Ectodermal cell (in vitro differentiated cells): ENCODE data around the gene TMEM255B.

ENCODE experiments used
- H3K27ac ChIP-seq: 2 replicates; pipeline ENCODE4 v1.7.0; 2013; ENCODE audit warnings: mild to moderate bottlenecking, low read depth, low read length; ENCODE audit not compliant: insufficient read depth, poor library complexity, severe bottlenecking
- H3K27me3 ChIP-seq: 2 replicates; pipeline ENCODE4 v1.7.0; 2013; ENCODE audit warnings: mild to moderate bottlenecking, low read length; ENCODE audit not compliant: insufficient read depth, control insufficient read depth, poor library complexity, severe bottlenecking
- H3K36me3 ChIP-seq: one replicate; pipeline ENCODE4 v1.7.0; 2013; ENCODE audit warnings: low read length; ENCODE audit not compliant: control insufficient read depth, insufficient read depth
- H3K4me1 ChIP-seq: one replicate; pipeline ENCODE4 v1.7.0; 2013; ENCODE audit warnings: low read length; ENCODE audit not compliant: control insufficient read depth, insufficient read depth
- H3K4me3 ChIP-seq: 2 replicates; pipeline ENCODE4 v1.7.0; 2013; ENCODE audit warnings: low read depth, low read length, control low read depth; ENCODE audit not compliant: insufficient read depth
- H3K9me3 ChIP-seq: 2 replicates; pipeline ENCODE4 v1.7.0; 2013; ENCODE audit warnings: mild to moderate bottlenecking, low read length, moderate library complexity; ENCODE audit not compliant: control insufficient read depth
- WGBS, 2 experiments: methylation state at CpG; one replicate each; pipeline ENCODE4 v1.1.7; 2013; ENCODE audit warnings: missing lambda C conversion rate in 2 of 2; 5-methylcytosine and 5-hydroxymethylcytosine counted together

The TMEM255B gene

DNA sequence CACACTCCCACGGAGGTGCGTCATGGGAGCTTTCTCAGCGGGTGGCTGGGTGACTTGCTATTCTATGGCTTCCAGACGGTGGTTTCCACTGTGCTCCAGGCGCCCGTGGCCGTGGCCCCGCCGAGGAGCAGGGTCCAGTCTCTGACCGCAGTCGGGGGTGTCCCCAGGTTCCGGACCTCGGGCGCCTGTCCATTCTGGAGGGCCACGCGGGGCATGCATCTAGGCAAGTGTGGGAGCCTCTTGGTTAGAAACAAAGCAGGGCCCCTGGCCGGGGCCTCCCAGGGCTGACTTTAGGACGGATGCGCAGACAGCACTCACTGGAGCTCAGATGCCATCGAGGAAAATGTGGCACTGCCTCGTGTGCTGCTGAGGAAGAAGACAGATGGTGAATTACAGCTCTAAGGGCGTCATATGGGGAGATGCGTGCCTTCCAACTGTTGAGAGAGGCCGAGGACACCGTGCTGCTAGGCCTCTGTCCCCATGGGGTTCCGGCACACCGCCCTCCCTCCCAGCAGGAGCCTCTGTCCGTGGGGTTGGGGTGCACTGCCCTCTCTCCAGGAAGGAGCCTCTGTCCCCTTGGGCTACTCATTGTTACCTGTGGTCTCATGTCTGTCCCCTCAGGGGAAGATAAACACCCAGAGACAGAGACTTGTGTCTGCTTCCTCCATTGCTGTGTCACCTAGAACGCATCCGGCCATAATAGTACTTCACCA, 38.1 kb downstream of the TMEM255B start:
- H3K27me3 ChIP-seq: no peaks in the 10 kb centered on the region

DNA sequence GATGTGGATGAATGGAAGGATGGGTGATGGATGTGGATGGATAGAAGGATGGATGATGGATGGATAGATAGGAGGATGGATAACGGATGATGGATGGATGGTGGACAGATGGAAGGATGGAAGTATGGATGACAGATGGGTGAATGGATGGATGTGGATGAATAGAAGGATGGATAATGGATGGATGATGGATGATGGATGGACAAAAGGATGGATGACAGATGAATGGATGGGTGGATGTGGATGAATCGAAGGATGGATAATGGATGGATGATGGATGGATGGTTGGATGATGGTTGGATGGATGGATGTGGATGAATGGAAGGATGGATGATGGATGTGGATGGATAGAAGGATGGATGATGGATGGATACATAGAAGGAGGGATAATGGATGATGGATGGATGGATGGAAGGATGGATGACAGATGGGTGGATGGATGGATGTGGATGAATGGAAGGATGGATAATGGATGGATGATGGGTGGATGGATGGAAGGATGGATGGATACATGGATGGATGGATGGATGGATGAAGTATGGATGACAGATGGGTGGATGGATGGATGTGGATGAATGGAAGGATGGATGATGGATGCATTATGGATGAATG, 39.3 kb downstream of the TMEM255B start:
- Histone ChIP-seq H3K36me3 (no peaks in the 10 kb centered on the region), H3K4me3 (no peak overlapping the region), H3K9me3 (no peaks in the 10 kb centered on the region), H3K4me1 (no peaks in the 10 kb centered on the region), H3K27ac (no peak overlapping the region), H3K27me3 (no peaks in the 10 kb centered on the region)
- 83 to 87% methylated on average over 2 of the region's 2 CpGs for WGBS, 2 experiments

More for the DNA sequence above, 38.1 kb downstream of the TMEM255B start:
- Histone ChIP-seq H3K27ac (no peak overlapping the region), H3K4me1 (no peaks in the 10 kb centered on the region), H3K36me3 (no peaks in the 10 kb centered on the region), H3K9me3 (no peaks in the 10 kb centered on the region), H3K4me3 (no peak overlapping the region)
- 94 to 95% methylated on average over 30 of the region's 30 CpGs for WGBS, 2 experiments

DNA sequence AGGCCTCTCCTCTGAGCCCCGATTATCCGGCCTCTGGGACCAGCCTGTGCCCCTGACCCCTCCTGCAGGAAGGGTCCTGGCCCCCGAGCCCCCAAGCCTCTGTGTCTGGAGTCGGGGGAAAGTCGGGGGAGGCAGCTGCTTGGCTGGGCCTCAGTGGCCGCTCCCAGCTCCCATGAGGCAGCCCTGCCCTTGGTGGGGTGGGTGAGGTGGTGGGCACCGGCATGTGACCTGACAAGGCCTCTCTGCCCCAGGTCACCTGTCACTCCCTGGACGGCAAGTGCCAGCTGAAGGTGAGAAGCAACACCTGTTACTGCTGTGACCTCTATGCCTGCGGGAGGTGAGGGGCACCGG, 41.5 kb downstream of the TMEM255B start:
- Histone ChIP-seq H3K27ac (no peak overlapping the region), H3K4me3 (no peak overlapping the region), H3K4me1 (no peaks in the 10 kb centered on the region), H3K9me3 (no peaks in the 10 kb centered on the region), H3K36me3 (no peaks in the 10 kb centered on the region), H3K27me3 (no peaks in the 10 kb centered on the region)
- WGBS, 2 experiments: 90 to 91% methylated on average over 10 of the region's 10 CpGs

DNA sequence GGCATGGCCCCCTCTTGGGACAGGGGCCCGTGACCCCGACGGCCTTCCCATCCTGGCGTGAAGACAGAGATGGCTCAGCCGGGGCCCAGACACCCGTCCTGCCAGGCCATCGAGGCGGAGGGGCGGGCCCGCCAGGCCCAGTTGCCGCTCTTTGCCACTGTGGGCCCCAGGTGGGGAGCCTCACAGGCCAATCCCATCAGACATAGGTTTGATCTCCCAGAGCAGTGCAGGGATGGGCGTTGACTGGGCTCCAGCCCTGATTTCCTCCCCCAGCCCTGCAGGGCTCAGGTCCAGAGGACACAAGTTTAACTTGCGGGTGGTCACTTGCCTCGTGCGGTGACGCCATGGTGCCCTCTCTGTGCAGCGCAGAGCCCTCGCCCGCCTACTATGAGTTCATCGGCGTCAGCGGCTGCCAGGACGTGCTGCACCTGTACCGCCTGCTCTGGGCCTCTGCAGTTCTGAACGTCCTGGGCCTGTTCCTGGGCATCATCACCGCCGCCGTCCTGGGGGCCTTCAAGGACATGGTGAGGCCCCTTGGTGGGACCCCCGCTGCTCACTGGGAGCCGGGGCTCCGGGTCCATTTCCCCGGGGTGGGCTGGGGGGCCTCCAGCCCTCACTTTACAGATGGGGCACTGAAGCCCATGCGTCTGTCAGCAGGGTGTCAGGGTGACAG, 42.4 kb downstream of the TMEM255B start:
- Histone ChIP-seq H3K4me1 (no peaks in the 10 kb centered on the region), H3K4me3 (no peak overlapping the region), H3K27ac (no peak overlapping the region), H3K36me3 (no peaks in the 10 kb centered on the region), H3K27me3 (no peaks in the 10 kb centered on the region), H3K9me3 (no peaks in the 10 kb centered on the region)
- WGBS, 2 experiments: 91 to 92% methylated on average over 33 of the region's 33 CpGs

DNA sequence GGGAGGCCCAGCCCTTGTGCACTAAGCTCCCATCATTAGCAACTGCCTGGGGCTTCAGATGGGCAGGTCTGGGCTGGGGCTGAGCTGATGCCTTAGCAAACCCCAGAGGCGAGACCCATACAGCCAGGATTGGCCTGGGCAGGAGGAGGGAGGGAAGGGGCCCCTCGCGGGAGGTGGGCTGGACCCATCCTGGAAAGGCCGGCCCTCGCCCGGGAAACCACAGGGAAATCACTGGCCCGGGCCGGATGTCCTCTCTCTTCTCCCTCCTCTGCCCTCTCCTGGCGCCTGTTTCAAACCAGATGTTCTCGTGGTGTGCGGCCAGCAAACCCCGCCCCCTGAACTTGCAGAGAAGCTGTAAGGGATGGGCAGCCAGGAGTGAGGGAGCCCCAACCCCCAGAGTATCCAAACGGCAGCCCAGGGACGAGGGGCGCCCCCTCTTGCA, 43.1 kb downstream of the TMEM255B start:
- Histone ChIP-seq H3K36me3 (no peaks in the 10 kb centered on the region), H3K27me3 (no peaks in the 10 kb centered on the region), H3K4me1 (no peaks in the 10 kb centered on the region), H3K27ac (peak overlapping the region; percentile 8), H3K9me3 (no peaks in the 10 kb centered on the region), H3K4me3 (no peak overlapping the region)
- WGBS, 2 experiments: 35 to 36% methylated on average over 15 of the region's 15 CpGs

DNA sequence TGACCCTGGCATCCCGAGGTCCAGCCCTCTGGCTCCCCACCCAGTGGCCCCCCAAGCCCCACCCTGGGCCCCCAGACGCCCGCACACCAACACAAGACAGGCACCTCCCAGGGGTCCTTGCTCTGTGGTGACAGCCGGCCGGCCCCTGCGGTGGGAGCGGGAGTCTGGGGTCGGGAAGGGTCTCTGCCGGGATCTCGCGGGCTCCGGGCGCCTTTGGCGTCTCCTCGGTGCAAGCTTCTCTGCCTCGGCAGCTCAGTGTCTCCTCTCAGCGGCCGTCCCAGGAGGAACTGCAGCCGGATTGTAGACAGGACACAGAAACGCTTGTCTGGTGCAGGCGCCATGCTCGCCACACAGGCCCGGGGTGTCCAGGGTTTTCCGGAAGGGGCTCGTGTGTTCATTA, 43.7 kb downstream of the TMEM255B start:
- Histone ChIP-seq H3K9me3 (no peaks in the 10 kb centered on the region), H3K27ac (no peak overlapping the region), H3K4me3 (no peak overlapping the region), H3K4me1 (no peaks in the 10 kb centered on the region), H3K36me3 (no peaks in the 10 kb centered on the region), H3K27me3 (no peaks in the 10 kb centered on the region)
- WGBS, 2 experiments: 87 to 90% methylated on average over 25 of the region's 25 CpGs

DNA sequence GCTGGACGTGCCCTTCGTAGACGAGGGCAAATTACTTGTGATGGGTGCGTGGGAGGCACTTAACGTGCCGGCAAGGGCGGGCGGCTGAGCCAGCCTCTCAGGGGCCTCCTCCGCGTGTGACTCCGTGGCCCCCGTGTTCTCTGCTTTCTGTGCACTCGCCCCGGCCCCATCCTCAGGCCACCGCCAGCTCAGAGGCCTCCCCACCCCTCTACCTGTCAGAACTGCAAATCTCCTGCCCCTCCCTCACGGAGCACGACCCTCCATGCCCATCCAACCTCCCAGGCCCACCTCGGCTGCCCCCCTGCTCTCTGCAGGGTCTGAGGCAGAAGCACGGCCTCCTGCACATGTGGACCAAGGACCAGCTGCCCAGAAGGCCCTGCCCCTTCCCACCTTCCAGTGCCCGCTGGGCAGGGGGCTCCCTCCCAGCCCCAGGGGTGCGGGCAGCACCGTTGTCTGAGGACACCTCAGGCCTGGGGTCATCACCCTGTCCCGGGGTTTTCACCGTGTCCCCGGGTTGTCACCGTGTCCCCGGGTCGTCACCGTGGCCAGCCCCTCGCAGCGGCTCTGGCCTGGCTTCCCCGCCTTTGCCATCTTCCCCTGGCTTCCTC, 44.5 kb downstream of the TMEM255B start:
- H3K27me3 ChIP-seq: no peaks in the 10 kb centered on the region
- no peaks in the 10 kb centered on the region for H3K36me3 ChIP-seq
- no peak overlapping the region for H3K4me3 ChIP-seq
- 85 to 87% methylated on average over 32 of the region's 32 CpGs for WGBS, 2 experiments
- H3K27ac ChIP-seq: no peak overlapping the region
- no peaks in the 10 kb centered on the region for H3K9me3 ChIP-seq
- no peaks in the 10 kb centered on the region for H3K4me1 ChIP-seq

DNA sequence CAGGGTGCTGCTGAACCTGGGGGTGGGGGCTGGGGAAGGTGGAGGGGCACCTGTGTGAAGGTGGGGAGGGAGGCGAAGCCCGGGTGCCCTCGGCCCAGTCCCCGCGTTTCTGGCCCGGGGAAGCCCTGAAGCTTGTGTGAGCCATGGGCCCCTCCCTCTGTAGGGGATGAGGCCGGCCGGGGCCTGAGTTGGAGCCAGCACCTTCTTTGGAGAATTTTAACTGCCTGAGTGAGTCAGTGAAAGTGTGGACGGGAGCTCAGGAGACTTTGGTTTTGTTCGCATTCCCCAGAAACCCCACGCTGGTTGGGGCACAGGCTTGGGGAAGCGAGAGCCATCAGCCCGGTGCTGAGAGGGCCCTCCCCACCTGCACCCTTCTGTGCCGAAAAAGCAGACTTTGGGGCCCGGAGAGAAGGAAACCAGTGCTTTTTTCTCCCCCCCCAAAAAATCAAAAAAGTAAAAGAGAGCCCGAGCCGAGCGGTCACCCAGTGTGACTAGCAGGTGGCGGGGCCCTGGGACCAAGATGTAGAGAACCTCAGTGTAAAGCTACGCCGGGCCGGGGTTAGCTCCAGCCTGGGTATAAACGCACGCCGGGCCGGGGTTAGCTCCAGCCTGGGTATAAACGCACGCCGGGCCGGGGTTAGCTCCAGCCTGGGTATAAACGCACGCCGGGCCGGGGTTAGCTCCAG, 45.1 kb downstream of the TMEM255B start:
- H3K4me1 ChIP-seq: no peaks in the 10 kb centered on the region
- H3K9me3 ChIP-seq: no peaks in the 10 kb centered on the region
- H3K36me3 ChIP-seq: no peaks in the 10 kb centered on the region
- no peak overlapping the region for H3K4me3 ChIP-seq
- H3K27me3 ChIP-seq: no peaks in the 10 kb centered on the region
- 89 to 94% methylated on average over 34 of the region's 34 CpGs for WGBS, 2 experiments
- H3K27ac ChIP-seq: no peak overlapping the region

DNA sequence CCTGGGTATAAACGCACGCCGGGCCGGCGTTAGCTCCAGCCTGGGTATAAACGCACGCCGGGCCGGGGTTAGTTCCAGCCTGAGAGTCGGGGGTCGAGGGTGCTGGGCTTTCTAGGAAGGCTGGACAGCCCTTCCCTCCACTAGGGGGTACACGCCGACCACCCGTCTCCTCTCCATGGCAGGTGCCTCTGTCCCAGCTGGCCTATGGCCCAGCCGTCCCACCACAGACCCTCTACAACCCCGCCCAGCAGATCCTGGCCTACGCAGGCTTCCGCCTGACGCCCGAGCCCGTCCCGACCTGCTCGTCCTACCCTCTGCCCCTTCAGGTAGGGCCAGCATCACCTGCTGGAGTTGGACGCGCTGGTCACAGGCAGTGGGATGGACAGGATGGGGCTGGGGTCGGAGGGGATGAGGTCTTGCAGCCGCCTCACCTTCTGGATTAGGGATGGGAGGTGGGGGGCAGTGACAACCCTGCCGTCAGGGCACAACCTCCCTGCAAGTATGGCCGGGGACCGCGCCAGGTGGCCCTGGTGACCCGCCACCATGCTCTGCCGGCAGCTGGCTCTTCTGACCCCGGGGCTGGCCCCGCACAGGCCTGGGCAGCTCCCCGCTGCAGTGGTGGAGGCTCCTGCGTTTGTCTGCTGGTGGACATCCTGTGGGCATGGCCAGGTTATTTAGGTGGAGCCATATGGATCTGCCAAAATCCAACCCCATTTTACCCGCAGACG, 45.8 kb downstream of the TMEM255B start:
- H3K36me3 ChIP-seq: no peaks in the 10 kb centered on the region
- no peak overlapping the region for H3K27ac ChIP-seq
- H3K27me3 ChIP-seq: no peaks in the 10 kb centered on the region
- H3K4me1 ChIP-seq: no peaks in the 10 kb centered on the region
- H3K9me3 ChIP-seq: no peaks in the 10 kb centered on the region
- no peak overlapping the region for H3K4me3 ChIP-seq
- WGBS, 2 experiments: 90 to 92% methylated on average over 39 of the region's 39 CpGs
